ENCODE results near the gene MAST2. TPM values are rescaled to one million over a fixed set of nuclear protein-coding genes. Genes with fewer than 3 reads are reported as not detected.

Gene MAST2
- polyA plus RNA-seq, 4 donors: 30.0 to 67.3 (median 38.3) TPM

GRCh38 chr1:45973121-45973520, 169.7 kb downstream of the MAST2 start:
- no peak for DNase-seq (ENCODE audit: low read depth in 4 of 4, low spot score in 3 of 4)

DNA sequence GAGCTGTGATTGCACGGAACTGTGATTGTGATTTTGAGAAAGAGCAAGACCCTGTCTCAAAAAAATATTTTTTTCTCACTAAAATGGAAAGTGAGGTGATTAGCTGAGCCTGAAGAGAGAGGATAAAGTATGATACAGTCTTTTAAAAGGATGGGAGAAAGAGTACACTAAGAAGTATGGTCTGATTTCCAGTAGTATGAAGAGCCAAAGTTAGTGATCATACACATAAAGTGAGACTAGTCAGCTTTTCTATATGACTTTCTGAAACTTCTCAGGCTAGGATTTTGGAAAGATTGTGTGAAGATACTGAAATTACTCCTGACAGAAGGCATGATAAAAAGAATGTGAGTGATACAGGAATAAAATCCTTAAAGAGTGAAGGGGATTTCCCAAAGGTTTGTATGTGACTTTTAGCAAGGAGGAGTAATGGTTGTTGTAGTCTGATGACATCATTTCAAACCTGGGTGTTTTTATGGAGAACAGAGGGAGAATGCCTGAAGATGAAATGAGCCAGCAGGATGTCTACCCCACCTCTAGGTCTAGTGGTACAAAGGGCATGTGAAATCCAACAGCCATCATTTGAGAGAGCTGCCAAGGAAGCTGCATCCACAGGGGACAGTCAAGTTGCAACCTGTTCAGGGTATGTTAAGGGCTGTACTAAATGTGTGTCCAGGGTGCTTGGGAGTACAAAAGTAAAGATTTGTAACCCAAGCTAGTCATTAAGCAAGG, 171.3 kb downstream of the MAST2 start:
- no peak for DNase-seq (ENCODE audit: low read depth in 4 of 4, low spot score in 3 of 4)

DNA sequence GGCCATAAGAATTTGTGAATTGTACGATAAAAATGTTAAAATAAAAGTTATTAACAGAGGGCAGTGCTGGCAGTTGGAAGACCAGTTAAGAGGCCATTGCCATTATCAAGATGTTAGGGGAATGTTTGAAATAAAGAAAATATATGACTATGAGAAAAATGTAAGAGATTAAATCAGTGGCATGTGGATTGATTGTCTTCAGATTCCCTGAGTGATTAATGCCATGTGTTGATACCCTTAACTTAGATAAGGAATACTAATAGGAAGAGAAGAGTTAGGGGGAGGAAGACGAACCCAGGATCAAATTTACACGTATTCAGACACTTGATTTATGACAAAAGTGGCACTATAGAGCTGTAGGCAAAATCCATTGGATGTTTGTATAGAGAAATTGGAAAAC, 173.2 kb downstream of the MAST2 start:
- DNase-seq (ENCODE audit: low read depth in 4 of 4, low spot score in 3 of 4): no peak

GRCh38 chr1:45979074-45979777, 175.8 kb downstream of the MAST2 start:
- DNase-seq (ENCODE audit: low read depth in 4 of 4, low spot score in 3 of 4): no peak

- DNase-seq (ENCODE audit: low read depth in 4 of 4, low spot score in 3 of 4): no peak
Observed at GRCh38 chr1:45979778-45980176, 176.4 kb downstream of the MAST2 start.

DNA sequence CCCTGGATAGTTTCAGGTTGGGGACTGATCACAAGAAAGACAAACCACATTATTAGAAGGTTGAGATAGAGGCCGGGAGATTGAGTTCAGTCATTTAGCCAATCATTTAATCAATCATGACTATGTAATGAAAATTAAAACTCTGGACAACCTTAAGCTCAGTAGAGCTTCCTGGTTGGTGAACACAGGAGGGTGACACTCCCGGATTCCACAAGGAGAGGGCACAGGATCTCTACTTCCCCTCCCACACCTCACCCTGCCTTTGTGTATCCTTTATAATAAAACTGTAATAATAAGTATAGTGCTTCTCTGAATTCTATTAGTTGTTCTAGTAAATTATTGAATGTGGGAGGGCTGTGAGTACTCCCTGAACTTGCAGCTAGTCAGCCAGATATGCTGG, 178.9 kb downstream of the MAST2 start:
- no peak for DNase-seq (ENCODE audit: low read depth in 4 of 4, low spot score in 3 of 4)

GRCh38 chr1:45983967-45984366, 180.6 kb downstream of the MAST2 start:
- DNase-seq (ENCODE audit: low read depth in 4 of 4, low spot score in 3 of 4): no peak

DNA sequence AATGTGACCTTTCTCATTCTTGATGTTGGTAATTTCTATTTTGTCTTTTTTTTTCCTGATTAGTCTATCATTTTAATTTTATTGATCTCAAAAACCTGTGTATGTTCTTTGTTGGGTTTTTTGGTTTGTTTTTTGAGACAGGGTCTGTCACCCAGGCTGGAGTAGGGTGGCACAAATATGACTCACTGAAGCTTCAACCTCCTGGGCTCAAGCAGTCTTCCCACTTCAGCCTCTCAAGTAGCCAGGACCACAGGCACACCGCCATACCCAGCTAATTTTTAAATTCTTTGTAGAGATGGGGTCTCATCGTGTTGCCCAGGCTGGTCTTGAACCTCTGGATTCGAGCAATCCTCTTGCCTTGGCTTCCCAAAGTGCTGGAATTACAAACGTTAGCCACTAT, 183.8 kb downstream of the MAST2 start:
- no peak for DNase-seq (ENCODE audit: low read depth in 4 of 4, low spot score in 3 of 4)

GRCh38 chr1:45989249-45989648, 185.8 kb downstream of the MAST2 start:
- DNase-seq (ENCODE audit: low read depth in 4 of 4, low spot score in 3 of 4): no peak

DNA sequence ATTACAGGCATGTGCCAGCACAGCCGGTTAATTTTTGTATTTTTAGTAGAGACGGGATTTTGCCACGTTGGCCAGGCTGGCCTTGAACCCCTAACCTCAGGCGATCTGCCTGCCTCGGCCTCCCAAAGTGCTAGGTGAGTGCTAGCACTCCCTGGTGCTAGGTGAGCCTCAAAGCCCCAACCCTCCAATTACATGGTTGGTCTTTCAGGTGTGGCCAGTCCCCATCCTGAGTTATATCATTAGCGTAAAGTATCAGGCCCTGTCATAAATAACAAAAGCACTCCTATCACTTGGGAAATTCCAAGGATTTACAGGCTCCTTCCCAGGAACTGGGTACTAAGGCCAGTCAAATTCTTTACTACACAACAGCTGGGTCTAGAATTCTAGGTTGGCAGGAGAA, 191.0 kb downstream of the MAST2 start:
- DNase-seq (ENCODE audit: low read depth in 4 of 4, low spot score in 3 of 4): no peak

DNA sequence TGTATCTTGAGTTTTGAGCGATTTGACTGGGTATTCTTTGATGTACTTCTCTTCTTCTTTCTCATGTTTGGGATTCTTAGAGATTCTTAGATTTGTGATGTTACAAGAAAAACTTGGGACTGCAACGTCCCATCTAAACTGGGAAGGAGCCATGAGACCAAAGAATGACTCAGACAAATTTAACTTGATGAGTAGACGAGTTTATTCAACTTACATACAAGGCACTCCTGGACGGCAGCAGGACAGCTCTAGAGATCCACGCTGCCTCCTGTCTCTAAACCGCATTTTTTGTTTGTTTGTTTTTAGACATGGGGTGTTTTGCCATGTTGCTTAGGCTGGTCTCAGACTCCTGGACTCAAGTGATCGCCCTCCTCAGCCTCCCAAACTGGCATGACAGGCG, 191.9 kb downstream of the MAST2 start:
- DNase-seq (ENCODE audit: low read depth in 4 of 4, low spot score in 3 of 4): no peak

DNA sequence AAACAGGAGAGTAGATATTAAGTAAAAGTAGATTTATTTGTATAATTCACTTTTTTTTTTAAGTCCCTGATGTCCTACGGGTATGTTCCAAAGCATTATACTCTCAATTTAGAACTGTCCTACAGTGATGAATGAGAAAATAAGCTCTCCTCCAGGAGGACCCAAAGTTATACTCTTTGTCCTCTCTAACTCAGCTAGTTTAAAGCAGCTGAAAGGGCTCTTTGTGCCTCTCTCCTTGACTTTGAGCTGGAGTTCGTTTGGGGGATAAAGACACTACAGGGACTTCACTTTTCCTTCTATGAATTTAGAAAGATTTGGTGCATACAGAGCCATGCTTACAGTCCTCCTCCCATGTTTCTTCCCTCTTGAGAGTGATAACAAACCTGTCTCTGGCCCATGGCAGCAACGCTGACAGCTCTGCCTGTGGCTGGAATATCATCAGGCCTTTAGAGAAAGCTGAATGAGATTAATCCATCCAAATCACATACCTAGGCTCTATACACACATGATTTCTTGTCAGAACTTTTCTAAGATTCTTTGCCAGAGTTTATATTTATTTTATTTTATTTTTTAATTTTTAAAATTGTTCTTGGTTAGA, 194.7 kb downstream of the MAST2 start:
- no peak for DNase-seq (ENCODE audit: low read depth in 4 of 4, low spot score in 3 of 4)

GRCh38 chr1:45999507-45999906, 196.1 kb downstream of the MAST2 start:
- DNase-seq (ENCODE audit: low read depth in 4 of 4, low spot score in 3 of 4): no peak

- no peak for DNase-seq (ENCODE audit: low read depth in 4 of 4, low spot score in 3 of 4)
Observed at GRCh38 chr1:46001081-46001785, 197.8 kb downstream of the MAST2 start.

- DNase-seq (ENCODE audit: low read depth in 4 of 4, low spot score in 3 of 4): no peak
Observed at GRCh38 chr1:46002551-46003150, 199.2 kb downstream of the MAST2 start.

- no peak for DNase-seq (ENCODE audit: low read depth in 4 of 4, low spot score in 3 of 4)
Observed at GRCh38 chr1:46003315-46003714, 199.9 kb downstream of the MAST2 start.

GRCh38 chr1:46004492-46004891, 201.1 kb downstream of the MAST2 start:
- DNase-seq (ENCODE audit: low read depth in 4 of 4, low spot score in 3 of 4): no peak

- no peak for DNase-seq (ENCODE audit: low read depth in 4 of 4, low spot score in 3 of 4)
Observed at GRCh38 chr1:46005594-46005993, 202.2 kb downstream of the MAST2 start.

GRCh38 chr1:46008585-46008984, 205.2 kb downstream of the MAST2 start:
- no peak for DNase-seq (ENCODE audit: low read depth in 4 of 4, low spot score in 3 of 4)

GRCh38 chr1:46010611-46011010, 207.2 kb downstream of the MAST2 start:
- no peak for DNase-seq (ENCODE audit: low read depth in 4 of 4, low spot score in 3 of 4)

GRCh38 chr1:46011121-46011695, 207.8 kb downstream of the MAST2 start:
- no peak for DNase-seq (ENCODE audit: low read depth in 4 of 4, low spot score in 3 of 4)

Measured in left renal pelvis (tissue), 4 donors.